Erythroblast (primary cell): ENCODE data around the gene DAB2IP.

Experiments
- GATA1 ChIP-seq: IDR thresholded peaks from 2 replicates; pipeline ENCODE4 v1.6.1; 2011; ENCODE audit warnings: low read depth, mild to moderate bottlenecking, control low read depth, low read length, moderate library complexity
- POLR2A ChIP-seq: IDR thresholded peaks from 2 replicates; pipeline ENCODE4 v1.6.1; 2011; ENCODE audit warnings: mild to moderate bottlenecking, low read length

DNA sequence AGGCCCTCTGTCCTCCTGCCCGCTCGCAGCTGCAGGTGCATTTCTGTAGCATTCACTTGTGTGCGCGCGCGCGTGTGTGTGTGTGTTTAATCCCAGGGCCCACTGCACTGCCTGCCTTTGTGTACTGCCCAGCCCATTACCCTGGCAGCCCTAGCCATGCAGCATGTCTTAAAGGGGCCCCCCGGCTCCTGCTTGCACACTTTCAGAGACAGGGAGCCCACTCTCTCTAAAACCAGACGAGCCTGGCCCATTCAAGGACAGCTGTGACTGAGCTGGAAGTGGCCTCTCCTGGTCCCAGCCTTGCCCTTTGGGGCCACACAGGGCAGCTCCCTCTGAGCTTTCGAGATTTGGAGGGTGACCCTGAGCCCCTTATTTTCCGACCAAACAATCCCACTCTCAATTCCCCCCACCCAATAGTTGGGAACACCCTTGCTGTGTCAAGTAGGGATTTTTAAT lies 98.9 kb downstream of the DAB2IP start:
- TF ChIP-seq POLR2A (no peak), GATA1 (no peak)
